Right lobe of liver (tissue), 4 donors: ENCODE results near the gene RBM4.

ENCODE experiments used
- CTCF ChIP-seq, 4 donors: fragments of 200-600 bp in 3 of 4; fragments of 450-650 bp in 1 of 4; IDR thresholded peaks; one replicate each; pipeline versions ENCODE4 v1.5.1 to v1.8.0; 2016 to 2022; ENCODE audit warnings: antibody characterized with exemption in 4 of 4, mild to moderate bottlenecking in 2 of 4
- POLR2A ChIP-seq: fragments of 450-650 bp; IDR thresholded peaks from one replicate; pipeline ENCODE4 v1.6.1; 2017; ENCODE audit warnings: antibody characterized with exemption, mild to moderate bottlenecking
- donor health status: DM: no; HTN: no; CAD: no.
- donor health status: DM: no; HTN: no; CAD: no.
- donor health status: DM: no; HTN: yes; CAD: no.

DNA sequence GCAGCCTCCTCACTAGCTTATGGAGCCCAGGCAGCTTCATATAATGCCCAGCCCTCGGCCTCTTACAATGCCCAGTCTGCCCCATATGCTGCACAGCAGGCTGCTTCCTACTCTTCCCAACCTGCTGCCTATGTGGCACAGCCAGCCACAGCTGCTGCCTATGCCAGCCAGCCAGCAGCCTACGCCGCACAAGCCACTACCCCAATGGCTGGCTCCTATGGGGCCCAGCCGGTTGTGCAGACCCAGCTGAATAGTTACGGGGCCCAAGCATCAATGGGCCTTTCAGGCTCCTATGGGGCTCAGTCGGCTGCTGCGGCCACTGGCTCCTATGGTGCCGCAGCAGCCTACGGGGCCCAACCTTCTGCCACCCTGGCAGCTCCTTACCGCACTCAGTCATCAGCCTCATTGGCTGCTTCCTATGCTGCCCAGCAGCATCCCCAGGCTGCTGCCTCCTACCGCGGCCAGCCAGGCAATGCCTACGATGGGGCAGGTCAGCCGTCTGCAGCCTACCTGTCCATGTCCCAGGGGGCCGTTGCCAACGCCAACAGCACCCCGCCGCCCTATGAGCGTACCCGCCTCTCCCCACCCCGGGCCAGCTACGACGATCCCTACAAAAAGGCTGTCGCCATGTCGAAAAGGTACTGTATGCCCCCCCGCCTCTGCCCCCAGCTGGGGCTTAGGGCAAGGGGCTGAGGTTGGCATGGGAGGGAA is 13.3 kb upstream of the RBM4 start:
- TF ChIP-seq CTCF (IDR thresholded peaks at IDR 0.05), result no peak
- TF ChIP-seq POLR2A, result no peak
